Peyer's patch (tissue), 4 donors: ENCODE measurements around the gene MAPK1.

ENCODE experiments used
- POLR2A ChIP-seq, 2 donors: fragments of 450-650 bp; IDR thresholded peaks; one replicate each; pipeline ENCODE4 v1.5.1; 2017; ENCODE audit warnings: antibody characterized with exemption in 2 of 2, mild to moderate bottlenecking in 2 of 2, moderate library complexity in 2 of 2
- TF ChIP-seq, protein P1 (sequence below), 6 experiments: fragments of 450-650 bp in 4 of 6; fragments of 200-600 bp in 2 of 6; sonication (generic) in 1 of 6; IDR thresholded peaks; one replicate each; pipeline ENCODE4 v1.5.1; 2017 to 2019; ENCODE audit warnings: antibody characterized with exemption in 6 of 6, mild to moderate bottlenecking in 3 of 6, moderate library complexity in 1 of 6

DNA sequence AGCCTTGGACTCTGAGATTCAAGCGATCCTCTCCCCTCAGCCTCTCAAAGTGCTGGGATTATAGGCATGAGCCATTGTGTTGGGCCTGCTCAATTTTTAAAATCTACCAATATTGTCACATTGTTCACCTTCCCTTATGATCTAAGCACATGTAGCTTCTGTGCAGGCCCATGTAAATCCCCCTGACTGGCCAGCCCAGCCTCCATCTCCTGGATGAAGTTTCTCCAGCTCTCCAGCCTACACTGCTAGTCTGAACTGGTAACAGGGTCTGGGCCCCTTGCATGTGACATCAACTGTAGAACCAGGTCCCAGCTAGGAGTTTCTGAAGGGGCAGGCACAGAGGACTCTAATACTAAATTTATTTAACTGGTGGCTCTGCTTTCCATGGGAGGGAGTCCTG lies 99.0 kb downstream of the MAPK1 start:
- TF ChIP-seq, protein P1, sequence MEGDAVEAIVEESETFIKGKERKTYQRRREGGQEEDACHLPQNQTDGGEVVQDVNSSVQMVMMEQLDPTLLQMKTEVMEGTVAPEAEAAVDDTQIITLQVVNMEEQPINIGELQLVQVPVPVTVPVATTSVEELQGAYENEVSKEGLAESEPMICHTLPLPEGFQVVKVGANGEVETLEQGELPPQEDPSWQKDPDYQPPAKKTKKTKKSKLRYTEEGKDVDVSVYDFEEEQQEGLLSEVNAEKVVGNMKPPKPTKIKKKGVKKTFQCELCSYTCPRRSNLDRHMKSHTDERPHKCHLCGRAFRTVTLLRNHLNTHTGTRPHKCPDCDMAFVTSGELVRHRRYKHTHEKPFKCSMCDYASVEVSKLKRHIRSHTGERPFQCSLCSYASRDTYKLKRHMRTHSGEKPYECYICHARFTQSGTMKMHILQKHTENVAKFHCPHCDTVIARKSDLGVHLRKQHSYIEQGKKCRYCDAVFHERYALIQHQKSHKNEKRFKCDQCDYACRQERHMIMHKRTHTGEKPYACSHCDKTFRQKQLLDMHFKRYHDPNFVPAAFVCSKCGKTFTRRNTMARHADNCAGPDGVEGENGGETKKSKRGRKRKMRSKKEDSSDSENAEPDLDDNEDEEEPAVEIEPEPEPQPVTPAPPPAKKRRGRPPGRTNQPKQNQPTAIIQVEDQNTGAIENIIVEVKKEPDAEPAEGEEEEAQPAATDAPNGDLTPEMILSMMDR (IDR thresholded peaks at IDR 0.05): no peak
- no peak for TF ChIP-seq POLR2A (IDR thresholded peaks at IDR 0.05)
